Activated T-cell treated with anti-CD3 and anti-CD28 coated beads for 4 hours (primary cell): ENCODE data around the gene SSH3.
A peak's percentile ranks its signal among the peaks of the same experiment; 100 is the strongest.
"Not testable (repeated sequence)": the region's sequence is repeated elsewhere in the genome, so short reads cannot be mapped to it uniquely, and the experiment has no call there.

Experiments used
- DNase-seq: peaks from one replicate; pipeline ENCODE4 v3.0.0-alpha.2; 2020

Gene SSH3, protein sequence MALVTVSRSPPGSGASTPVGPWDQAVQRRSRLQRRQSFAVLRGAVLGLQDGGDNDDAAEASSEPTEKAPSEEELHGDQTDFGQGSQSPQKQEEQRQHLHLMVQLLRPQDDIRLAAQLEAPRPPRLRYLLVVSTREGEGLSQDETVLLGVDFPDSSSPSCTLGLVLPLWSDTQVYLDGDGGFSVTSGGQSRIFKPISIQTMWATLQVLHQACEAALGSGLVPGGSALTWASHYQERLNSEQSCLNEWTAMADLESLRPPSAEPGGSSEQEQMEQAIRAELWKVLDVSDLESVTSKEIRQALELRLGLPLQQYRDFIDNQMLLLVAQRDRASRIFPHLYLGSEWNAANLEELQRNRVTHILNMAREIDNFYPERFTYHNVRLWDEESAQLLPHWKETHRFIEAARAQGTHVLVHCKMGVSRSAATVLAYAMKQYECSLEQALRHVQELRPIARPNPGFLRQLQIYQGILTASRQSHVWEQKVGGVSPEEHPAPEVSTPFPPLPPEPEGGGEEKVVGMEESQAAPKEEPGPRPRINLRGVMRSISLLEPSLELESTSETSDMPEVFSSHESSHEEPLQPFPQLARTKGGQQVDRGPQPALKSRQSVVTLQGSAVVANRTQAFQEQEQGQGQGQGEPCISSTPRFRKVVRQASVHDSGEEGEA

DNA sequence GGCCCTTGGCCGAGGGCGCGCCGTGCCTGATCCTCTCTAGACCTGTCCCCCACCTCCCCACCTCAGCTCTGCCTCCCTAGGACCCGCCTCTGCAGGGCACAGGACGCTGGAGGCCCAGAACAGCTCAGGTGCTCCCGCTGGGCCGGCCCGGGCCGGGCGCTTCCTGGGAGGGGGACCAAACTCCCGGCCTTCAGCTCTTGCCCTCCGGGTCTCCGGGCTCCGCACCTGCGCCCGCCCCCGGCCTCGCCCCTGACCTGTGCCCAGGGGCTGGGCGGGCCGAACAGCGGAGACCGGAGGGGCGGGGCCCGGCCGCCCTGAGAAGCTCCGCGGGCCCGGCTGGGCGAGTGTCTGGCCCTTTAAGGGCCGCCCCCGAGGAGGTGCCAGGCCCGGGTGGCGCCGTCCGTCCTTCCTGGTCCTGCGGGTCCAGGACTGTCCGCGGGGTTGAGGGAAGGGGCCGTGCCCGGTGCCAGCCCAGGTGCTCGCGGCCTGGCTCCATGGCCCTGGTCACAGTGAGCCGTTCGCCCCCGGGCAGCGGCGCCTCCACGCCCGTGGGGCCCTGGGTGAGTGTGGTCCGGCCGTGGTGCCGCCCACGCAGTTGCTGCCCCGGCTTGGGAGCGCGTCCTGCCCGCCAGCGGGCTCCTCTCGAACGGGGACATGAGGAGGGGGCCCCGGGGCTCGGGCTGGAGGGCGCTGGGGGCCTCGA lies at the start of gene SSH3:
SSH3 (plus strand) TSS at position 399 of the 703 bp plus-strand sequence; CDS start at position 495, 96 bp downstream.
- no peak for DNase-seq

DNA sequence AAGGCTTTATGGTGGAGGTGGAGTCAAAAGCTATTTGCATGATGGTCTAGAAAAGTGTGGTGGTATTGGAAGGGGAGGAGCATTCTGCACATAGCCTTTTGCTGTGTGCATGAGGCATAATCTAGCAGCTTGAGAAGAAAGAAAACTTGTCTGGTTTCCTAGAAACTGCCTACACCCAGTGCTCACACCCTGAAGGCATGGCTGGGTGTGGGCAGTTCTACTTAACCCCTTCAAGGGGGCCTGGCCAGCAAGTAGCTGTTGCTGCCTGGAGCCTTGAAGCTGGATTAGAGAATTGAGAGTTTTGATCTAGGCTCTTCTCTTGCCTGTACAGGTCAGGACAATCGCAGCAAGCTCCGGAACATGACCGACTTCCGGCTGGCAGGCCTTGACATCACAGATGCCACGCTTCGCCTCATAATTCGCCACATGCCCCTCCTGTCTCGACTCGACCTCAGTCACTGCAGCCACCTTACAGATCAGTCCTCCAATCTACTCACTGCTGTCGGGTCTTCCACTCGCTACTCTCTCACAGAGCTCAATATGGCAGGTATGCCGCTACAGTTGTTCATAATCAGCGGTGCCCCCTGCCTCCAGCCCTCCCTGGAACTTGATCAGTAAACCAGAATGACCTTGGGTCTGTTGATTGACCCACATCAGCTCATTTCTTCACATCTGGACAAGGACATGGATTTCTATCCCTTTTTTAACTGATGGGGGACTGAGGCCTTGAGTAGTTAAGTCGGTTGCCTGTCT lies 49.3 kb upstream of the SSH3 start:
- DNase-seq, result no peak

DNA sequence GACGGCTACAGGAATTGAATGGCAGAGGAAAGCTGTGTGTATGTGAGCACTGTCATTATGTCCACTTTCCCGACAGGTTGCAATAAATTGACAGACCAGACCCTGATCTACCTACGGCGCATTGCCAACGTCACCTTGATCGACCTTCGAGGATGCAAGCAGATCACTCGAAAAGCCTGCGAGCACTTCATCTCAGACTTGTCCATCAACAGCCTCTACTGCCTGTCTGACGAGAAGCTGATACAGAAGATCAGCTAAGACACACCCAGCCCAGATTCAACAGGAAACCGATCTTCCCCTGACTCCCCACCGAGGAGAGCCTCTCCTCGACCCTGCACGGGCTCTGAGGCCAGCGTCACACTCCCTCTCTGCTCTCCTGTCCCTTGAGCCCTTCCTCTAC lies 48.5 kb upstream of the SSH3 start:
- no peak for DNase-seq

GRCh38 chr11:67255353-67255752 lies 48.0 kb upstream of the SSH3 start:
- no peak for DNase-seq

DNA sequence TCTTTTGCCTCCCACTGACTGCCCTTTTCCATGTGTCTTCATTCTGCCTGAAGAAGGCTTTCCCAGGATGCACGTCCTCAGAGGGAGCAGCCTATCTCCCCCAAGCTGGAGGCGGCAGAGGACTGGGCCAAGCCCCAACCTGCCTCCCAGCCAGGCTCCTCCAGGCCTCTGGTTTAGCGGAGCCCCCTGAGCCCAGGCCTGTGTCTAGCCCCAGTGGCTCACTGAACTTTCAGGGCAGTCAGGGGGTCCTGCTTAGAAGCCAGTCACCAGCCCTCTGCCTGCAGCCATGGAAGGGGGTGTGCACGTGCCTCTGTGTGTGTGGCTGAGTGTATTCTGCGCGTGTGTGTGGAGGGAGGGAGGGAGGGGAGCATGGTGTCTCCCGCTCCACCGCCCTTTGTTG lies 47.5 kb upstream of the SSH3 start:
- no peak for DNase-seq

- no peak for DNase-seq
These were observed 46.7 kb upstream of the SSH3 start for GRCh38 chr11:67256477-67257135.

DNA sequence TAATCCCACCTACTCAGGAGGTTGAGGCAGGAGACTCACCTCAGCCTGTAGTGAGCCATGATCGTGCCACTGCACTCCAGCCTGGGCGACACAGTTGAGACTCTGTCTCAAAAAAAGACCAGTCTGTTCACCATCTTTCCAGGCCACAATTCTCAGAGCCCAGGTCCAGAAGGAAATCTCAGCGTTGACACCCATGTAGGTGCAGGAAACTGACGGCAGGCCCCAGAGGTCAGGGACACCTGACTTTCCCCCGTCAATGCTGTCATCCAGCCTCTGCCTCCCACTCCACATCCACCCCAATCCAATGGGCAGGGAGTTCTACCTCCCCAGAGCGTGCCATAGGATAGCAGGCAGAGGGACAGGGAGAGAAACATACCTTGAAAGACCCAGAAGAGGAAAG lies 42.9 kb upstream of the SSH3 start:
- no peak for DNase-seq

DNA sequence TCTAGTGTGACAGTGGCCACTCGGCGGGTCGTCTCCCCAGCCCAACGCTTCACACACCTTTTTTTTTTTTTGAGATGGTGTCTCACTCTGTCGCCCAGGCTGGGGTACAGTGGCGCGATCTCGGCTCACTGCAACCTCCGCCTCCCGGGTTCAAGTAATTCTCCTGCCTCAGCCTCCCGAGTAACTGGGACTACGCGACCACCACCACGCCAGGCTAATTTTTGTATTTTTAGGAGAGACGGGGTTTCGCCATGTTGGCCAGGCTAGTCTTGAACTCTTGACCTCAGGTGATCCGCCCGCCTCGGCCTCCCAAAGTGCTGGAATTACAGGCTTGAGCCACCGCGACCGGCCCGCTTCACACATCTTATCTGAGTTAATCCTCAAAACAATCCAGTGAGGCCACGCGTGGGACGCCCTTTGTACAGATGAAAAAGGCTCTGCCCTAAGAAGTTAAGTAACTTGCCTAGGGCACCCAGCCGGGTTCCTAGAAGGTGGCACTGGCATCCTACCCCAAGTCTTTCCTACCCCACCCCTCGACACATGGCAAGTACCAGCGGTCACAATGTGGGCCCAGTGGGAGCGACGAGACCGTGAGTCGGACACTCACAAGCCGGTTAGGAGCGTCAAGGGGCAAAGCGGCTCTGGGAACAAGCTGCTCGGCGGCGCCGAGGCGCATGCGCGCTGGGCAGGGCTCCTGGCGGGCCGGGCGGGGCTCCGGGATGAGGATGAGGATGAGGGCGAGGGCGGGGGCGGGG lies 42.3 kb upstream of the SSH3 start:
- DNase-seq, result not testable (repeated sequence)

- DNase-seq, result no peak
These were observed 41.7 kb upstream of the SSH3 start for GRCh38 chr11:67261640-67261945.

DNA sequence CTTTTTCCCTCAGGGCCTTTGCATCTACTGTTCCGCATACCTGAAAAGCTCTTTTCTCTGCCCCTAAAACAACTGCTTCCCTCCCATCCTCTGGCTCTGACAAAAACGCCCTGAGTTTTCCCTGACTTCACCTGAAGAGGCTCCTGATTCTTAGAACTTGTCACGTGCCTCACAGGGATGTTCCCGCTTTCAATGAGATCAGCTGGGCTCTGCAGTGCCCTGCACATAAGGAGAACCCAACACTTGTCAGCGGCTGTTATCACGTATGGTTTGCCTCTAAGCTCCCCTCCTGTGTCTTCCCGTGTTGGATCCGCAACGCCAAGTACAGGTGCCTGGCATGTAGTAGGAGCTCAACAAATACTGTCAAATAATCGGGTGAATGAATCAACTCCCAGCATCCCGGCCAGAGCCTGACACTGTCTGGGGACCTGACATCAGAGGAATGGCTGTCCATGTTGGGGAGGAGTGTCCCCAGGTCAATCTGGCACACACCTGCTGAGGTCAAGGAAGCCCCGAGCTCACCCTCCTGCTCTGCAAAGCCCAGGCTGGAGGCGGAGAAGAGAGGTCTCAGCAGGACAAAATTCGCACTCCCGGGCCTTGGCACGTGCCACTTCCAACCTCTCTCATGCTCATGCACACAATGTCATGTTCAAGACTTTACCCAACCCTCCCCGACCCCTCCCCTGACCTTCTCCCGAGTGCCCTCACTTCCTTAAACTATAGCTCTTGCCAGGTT lies 41.2 kb upstream of the SSH3 start:
- no peak for DNase-seq

DNA sequence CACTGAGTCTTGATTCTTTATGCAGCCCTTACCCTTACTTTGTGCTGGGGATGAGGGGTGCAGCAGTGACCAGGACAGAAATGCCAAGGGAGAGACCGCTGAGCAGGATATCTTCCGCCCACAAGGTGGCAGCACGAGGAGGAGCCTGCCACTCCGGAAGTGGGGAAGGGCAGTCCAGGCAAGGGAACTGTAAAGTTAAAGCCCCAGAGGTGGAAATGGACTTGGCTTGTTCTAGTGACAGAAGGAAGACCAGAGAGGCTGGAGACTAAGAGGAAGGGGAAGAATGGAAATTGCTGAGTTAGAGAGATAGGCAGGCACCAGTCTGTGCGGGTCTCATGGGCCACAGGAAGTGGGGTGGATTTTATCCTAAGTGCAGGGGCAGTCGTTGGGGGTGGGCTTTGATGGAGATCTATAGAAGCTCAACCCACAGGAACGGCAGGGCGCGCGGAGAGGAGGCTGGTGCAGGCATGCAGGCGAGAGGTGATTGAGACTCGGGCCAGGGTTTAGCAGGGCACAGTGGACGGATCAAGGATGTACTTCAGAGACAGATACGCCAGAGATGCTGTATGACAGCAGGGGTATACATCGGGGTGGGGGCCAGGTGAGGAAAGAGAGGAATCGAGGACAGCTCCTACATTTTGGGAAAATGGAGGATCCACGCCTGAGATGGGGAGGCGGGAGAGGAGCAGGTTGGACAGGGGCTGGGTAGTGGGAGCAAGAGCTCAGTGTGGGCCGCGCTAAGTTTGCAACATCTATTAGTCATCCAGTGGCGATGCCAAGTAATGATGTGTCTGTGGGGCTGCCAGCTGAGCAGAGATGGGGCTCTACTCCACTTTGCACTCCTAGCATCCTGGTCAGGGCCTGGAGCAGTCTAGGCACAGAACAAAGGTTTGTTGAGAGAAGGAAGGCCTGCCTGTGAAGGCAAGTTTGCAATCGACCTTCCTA lies 40.3 kb upstream of the SSH3 start:
- peak; percentile 52 for DNase-seq

- DNase-seq, result no peak
These were observed 39.1 kb upstream of the SSH3 start for GRCh38 chr11:67264260-67264659.

GRCh38 chr11:67264877-67265632 lies 38.3 kb upstream of the SSH3 start:
- DNase-seq, result no peak

- DNase-seq, result peak; percentile 66
These were observed 37.5 kb upstream of the SSH3 start for GRCh38 chr11:67265633-67266448.

GRCh38 chr11:67266449-67267187 lies 36.7 kb upstream of the SSH3 start, which contains the start of gene GRK2:
TSS of gene GRK2 (plus strand) at chr11:67266473. CDS start at chr11:67266700, 227 bp downstream.
- no peak for DNase-seq

DNA sequence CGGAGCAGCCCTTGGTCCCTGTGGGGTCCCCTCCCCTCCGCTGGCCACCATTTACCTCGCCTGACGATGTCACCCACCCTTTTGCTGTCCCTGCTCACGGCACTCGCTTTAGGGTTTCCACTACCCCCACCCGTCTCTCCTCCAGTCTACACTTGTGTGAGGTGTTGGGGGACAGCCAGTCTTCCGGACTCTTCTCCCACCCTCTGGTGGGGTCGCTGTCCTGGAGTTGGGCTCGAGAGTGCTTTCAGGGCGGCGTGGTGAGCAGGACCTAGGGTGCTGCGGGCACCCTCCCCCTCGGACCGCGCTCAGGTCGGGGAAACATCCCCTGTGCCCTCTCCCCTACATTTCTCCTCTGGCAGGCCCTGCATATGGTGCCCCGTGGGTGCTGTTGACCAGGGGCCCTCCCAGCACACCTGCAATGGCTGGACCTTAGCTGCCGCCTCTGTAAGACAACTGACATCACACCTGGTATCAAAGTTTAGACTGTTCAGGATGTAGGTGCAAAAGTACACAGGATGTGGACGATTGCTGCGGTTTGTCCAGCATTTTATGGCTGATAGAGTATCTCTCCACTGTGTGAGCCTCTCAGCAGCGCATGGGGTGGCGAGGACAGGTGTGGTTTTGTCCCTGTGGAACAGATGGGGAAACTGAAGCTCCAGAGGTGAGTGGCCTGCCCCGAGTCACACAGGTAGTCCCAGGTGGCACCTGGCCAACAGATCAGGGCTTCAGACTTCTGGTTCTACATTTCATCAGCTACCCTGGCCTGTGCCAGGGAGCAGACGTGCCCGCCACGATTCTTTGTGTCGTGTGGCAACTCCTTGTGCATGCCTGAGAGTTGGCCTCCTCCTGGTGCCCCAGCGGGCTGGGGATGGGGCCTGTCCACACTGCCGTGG lies 35.9 kb upstream of the SSH3 start:
- no peak for DNase-seq
